HG03342 (cell line): Measurements from ENCODE around the gene TNFRSF21.
A peak's percentile ranks its signal among the peaks of the same experiment; 100 is the strongest.
"Not testable (repeated sequence)": the region's sequence is repeated elsewhere in the genome, so short reads cannot be mapped to it uniquely, and the experiment has no call there.

Experiments used
- ATAC-seq: cut with Tn5 transposase; IDR thresholded peaks from one replicate; pipeline ENCODE4 v1.9.1; 2021; ENCODE audit warnings: mild to moderate bottlenecking, moderate library complexity; ENCODE audit not compliant: unreplicated experiment

The TNFRSF21 gene

GRCh38 chr6:47309291-47310130 lies at the start of gene TNFRSF21:
Gene TNFRSF21 (minus strand): TSS chr6:47309905. CDS start chr6:47309511, 394 bp downstream.
- ATAC-seq: peak; percentile 99

GRCh38 chr6:47358440-47359225 lies 48.9 kb upstream of the TNFRSF21 start:
- ATAC-seq: peak; percentile 35

DNA sequence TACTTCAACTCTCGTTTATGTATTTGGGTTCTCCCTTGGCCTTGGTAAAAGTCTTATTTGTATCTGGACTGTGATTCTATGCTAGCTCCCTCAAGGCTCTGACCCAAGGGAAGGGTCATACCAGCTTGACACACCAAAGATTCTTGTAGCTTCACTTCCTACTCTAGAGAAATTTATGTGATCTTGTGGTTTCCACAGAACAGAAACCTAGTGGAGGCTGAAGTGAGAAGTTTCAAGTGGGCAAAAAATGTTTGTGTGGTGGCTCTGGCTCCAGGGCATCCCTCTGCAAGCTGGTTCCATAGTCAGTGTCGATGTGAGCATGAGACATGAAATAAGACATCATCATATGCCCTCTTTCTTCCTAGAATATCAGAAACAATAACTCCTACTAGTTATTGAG lies 48.1 kb upstream of the TNFRSF21 start:
- peak; percentile 81 for ATAC-seq

- ATAC-seq: no peak
Observed at GRCh38 chr6:47355496-47355895, 45.8 kb upstream of the TNFRSF21 start.

DNA sequence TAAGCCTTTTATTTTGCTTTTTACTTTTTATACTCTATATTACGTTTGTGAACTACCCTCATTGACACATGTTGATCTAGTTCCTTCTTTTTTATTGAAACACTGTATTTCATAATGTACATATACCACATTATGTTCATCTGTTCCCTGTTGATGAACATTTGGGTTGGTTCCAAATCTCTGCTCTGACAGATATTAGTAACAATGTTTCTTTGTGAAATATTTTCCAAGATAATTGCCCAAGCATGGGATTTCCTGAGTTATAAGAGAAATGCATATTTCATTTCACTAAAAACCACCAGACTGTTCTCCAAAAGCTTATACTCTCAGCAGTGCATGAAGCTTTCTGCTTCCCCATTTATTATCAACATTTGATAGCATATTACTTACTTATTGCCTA lies 44.2 kb upstream of the TNFRSF21 start:
- ATAC-seq: no peak

DNA sequence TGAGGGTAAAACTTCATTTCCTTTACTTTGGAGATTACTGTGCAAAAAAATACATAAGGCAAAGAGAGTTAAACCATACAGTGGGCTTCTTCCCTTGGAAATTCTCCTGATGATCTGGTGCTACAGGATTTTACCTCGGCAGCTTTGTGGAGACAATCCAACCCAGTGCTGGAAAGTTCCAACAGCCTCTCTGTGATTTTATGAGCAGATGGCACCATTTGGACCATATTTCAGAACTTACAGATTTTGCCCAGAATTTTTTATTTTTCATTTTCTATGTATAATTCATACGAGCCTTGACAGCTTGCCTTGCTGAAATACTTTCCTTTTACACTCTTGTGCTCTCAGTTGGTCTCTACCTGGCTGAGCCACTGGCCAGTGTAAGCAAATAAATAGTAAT lies 43.3 kb upstream of the TNFRSF21 start:
- no peak for ATAC-seq

DNA sequence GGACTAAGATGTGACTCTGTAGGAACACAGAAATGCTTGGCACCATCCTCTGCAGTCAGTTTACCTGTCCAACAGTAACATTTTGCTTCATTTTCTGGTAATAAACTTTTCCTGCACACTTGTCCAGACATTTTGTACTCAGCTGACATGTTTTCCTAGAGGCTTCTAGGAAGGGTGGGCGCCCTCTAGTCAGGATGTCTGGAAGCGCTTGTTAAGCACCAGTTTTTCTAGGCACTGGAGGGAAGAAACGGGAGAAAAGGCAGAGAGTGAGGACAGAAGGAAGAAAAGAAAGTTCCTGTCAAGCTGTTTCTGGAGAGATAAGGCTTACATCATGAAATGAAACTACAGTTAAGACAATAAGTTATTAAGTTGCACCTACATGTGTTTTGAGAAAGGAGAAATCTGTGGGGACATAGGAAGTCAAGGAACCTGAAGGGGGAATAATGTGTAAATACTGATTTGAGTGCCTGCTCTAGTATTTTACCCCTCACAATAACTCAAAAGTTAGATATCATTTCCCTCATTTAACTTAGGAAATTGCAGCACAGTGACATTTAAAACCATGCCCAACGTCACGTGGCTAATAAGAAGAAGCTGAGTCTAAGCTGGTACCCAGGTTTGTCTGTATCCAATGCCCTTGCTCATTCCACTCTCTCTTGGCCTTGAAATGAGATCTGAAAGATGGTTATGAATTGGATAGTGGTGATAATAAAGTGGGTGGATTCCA lies 42.7 kb upstream of the TNFRSF21 start:
- ATAC-seq: no peak

DNA sequence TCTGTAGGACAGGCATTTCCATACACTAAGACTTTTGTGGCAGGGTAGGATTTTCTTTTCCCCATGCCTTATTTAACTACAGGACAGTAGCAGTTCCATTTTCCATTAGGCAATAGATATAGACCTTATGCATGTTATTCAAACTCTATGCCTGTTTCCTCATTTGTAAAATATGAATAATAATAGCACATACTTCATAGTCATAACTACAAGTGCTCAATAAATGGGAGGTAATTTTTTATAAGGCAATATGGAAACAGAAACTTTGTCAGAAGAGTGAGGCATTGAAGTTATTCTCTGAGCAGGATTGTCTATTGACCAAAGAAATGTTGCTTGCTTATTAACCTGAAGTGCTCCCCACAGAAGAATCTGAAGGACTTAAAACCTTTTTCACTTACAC lies 41.9 kb upstream of the TNFRSF21 start:
- ATAC-seq: no peak

- ATAC-seq: no peak
Observed at GRCh38 chr6:47349931-47350330, 40.2 kb upstream of the TNFRSF21 start.

DNA sequence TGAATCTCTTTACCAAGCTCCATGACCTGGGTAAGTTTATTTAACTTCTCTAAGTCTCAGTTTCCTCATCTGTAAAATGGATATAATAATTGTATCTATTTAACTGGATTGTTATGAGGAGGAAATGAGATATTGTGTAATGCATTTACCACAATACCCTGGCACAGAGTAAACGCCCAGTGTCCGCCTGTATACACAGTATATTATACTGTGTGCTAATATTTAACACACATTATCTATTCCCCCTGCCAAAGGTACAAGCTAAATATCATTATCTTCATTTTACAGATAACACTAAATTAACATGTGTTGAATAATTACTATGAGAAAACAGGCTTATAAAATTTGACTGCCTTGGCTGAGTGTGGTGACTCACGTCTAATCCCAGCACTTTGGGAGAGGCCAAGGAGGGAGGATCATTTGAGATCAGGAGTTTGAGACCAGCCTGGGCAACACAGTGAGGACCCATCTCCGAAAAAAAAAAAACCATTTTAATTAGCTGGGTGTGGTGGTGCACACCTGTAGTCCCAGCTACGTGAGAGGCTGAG lies 38.7 kb upstream of the TNFRSF21 start:
- no peak for ATAC-seq

- ATAC-seq: no peak
Observed at GRCh38 chr6:47345761-47346160, 36.1 kb upstream of the TNFRSF21 start.

DNA sequence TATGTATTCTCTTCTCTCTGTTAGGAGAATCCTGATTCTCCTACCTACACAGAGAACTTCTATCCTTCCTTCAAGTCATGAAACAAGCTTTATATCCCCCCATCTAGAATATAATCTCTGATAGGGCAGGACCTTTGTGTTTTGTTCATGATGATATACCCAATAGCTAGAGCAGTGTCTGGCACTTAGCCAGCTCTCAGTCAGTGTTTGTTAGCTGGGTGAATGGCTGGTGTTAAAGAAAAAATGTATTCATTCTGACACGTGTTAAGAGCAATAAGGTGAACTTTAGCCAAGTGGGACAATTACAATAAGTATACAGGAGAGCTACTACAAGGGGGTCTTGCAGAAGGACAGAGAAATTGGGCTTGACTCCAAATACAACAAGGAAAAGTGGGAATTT lies 34.3 kb upstream of the TNFRSF21 start:
- ATAC-seq: no peak

- no peak for ATAC-seq
Observed at GRCh38 chr6:47343600-47343999, 33.9 kb upstream of the TNFRSF21 start.

DNA sequence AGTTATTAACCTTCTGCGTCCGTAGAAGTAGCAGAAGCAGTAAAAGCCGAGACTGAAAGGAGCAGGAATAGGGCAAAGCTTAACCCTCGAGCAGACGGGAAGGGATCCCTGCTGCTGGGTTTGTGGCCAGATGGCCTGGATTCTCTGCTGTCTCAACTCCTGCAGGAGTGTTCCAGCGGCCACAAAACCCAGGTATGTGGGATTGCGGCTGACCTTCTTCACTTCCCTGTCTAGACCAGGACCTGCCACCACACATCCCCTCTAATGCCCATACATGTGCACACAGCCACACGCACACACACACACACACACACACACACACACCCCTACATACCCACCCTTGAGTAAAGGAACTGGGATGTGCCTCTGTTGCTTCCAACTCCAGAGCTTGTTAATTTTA lies 33.1 kb upstream of the TNFRSF21 start:
- no peak for ATAC-seq

GRCh38 chr6:47337519-47337918 lies 27.8 kb upstream of the TNFRSF21 start:
- ATAC-seq: no peak

DNA sequence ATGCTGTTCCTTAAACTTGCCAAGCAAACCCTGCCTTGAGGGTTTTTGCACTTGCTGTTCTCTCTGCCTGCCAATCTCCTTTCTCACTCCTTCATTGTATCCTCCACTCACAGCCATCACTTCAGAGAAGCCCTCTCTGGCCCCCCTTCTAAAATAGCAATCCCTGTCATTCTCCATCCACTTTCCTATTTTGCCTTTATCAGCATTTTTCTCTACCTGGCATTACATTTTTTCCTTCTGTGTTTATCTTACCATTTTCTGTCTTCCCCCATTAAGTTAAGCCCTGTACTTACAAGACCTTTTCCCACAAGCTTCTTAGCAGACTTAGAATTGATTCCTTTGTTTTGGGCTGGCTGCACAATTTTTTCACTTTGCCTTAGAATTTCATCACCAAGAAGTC lies 26.6 kb upstream of the TNFRSF21 start:
- no peak for ATAC-seq

- peak; percentile 97 for ATAC-seq
Observed at GRCh38 chr6:47335466-47335865, 25.8 kb upstream of the TNFRSF21 start.

DNA sequence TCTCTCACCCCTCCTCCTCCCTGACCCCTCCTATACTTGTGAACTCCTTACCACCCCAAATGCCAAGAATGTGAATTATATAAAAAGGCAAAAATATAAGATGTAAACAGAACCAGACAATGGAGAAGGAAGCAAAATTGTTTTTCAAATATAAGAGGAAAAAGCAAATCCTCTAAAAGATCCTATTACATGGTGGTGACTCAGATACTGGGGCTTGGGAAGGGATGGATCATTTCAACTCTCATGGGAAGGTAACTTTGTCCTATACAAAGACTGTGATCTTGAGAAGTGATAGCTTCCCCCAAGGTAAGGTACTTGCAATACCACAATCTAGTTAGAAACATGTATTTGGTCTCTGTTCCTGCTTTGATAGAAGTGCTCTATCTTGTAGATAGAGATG lies 24.6 kb upstream of the TNFRSF21 start:
- no peak for ATAC-seq

DNA sequence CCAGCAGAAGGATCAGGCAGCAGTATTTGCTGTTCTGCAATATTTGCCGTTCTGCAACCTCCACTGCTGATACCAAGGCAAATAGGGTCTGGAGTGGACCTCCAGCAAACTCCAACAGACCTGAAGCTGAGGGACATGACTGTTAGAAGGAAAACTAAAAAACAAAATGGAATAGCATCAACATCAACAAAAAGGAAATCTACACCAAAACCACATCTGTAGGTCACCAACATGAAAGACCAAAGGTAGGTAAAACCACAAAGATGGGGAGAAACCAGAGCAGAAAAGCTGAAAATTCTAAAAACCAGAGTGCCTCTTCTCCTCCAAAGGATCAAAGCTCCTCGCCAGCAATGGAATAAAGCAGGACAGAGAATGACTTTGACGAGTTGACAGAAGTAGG lies 18.9 kb upstream of the TNFRSF21 start:
- ATAC-seq: not testable (repeated sequence)

- ATAC-seq: not testable (repeated sequence)
Observed at GRCh38 chr6:47328139-47328538, 18.4 kb upstream of the TNFRSF21 start.

DNA sequence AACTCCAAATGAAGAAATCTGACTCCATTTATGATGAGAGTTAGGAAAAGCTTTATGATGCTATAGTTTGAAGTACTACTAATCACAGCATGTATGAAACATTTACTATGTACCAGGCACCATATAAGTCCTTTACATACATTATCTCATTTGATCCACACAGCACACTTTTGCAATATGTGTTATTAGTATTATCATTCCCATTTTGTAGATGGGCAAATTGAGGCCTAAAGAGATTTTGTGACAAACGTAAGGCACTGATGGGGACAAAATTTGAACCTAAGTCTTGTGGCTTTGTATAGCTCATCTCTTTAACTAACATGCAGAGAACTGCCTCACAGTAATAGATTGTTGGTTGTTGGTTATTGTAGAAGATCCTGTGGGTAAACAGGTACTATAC lies 14.2 kb upstream of the TNFRSF21 start:
- ATAC-seq: no peak
